Measurements from ENCODE around the gene PIAS1. TPM values are rescaled to one million over a fixed set of nuclear protein-coding genes. Genes with fewer than 3 reads are reported as not detected.
"Not testable (repeated sequence)": the region's sequence is repeated elsewhere in the genome, so short reads cannot be mapped to it uniquely, and the experiment has no call there.

PIAS1 gene
- total RNA-seq, 1 donor from 2014 or later: 37.3 TPM

GRCh38 chr15:68232449-68232848 lies 178.3 kb downstream of the PIAS1 start:
- DNase-seq (ENCODE audit: low spot score): peak; percentile 16

GRCh38 chr15:68232937-68233336 lies 178.8 kb downstream of the PIAS1 start:
- no peak for DNase-seq (ENCODE audit: low spot score)

- DNase-seq (ENCODE audit: low spot score): no peak
Observed at GRCh38 chr15:68234060-68234459, 179.9 kb downstream of the PIAS1 start.

- not testable (repeated sequence) for DNase-seq (ENCODE audit: low spot score)
Observed at GRCh38 chr15:68234520-68234919, 180.4 kb downstream of the PIAS1 start.

GRCh38 chr15:68235022-68235421 lies 180.9 kb downstream of the PIAS1 start:
- DNase-seq (ENCODE audit: low spot score): no peak

GRCh38 chr15:68239025-68239424 lies 184.9 kb downstream of the PIAS1 start:
- DNase-seq (ENCODE audit: low spot score): no peak

GRCh38 chr15:68241088-68241935 lies 187.2 kb downstream of the PIAS1 start:
- no peak for DNase-seq (ENCODE audit: low spot score)

Other genes starting within 250 kb of the PIAS1 start
- gene SKOR1, start 228.8 kb upstream of the PIAS1 start, total RNA-seq: 0.26 TPM
- gene RNU6-1, start 214.3 kb upstream of the PIAS1 start, total RNA-seq: not detected
- gene CALML4, start 151.0 kb downstream of the PIAS1 start, total RNA-seq: 7.2 TPM
- gene CLN6, start 175.4 kb downstream of the PIAS1 start, total RNA-seq: 24.7 TPM
- 48.7 TPM for gene FEM1B, start 223.4 kb downstream of the PIAS1 start, total RNA-seq

Data from mesenteric fat pad (tissue), 1 donor.